NCI-H2029 treated with DMSO at 0.1 percent for 48 hours (cell line): ENCODE measurements around the gene ATXN2.
"Not testable (repeated sequence)": the region's sequence is repeated elsewhere in the genome, so short reads cannot be mapped to it uniquely, and the experiment has no call there.

Experiments
- DNase-seq: peaks from one replicate; lab custom pipeline; 2025; lab: John Stamatoyannopoulos, UW

Gene ATXN2

DNA sequence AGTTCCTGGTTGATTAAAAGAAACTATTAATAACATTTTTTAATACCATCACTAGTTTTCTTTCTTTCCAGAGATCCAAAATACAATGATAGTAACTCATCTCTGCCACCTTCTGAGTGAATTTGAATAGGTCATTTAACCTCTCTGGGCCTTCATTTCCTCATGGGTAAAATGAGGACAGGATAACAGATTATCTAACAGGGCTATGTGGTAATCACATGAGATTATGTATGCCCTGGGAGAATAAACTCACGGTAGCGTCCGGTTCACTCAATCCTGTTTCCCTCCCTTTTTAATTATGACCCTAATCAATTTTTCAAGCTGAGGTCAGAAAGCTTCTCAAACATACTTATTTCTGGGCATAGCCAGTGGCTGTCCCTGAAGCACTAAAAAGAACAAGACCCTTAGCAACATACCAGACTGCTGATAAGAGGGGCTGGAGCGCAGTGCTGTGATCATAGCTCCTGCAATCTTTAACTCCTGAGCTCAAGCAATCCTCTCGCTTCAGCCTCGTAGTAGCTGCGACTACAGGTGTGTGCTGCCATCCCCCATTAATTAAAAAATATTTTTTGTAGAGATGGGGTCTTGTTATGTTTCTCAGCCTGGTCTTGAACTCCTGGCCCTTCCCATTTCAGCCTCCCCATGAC lies 24.2 kb downstream of the ATXN2 start:
- DNase-seq, result no peak

DNA sequence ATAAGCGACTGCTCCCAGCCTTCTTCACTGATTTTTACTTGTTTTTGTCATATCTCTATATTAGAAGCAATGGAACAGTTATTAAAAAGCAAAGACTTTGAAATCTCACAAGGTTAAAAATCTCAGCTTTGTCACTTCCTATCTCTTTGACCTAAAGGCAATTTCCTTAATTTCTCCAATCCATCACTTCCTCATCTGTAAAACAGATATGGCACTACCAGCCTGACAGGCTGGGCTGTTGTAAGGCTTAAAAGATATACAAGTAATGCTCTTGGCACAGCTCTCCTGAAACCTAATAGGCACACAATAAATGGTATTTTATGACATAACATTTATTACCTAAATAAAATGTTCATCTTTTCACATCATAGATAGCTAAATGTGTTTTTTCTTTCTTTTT lies 25.6 kb downstream of the ATXN2 start:
- DNase-seq, result no peak

DNA sequence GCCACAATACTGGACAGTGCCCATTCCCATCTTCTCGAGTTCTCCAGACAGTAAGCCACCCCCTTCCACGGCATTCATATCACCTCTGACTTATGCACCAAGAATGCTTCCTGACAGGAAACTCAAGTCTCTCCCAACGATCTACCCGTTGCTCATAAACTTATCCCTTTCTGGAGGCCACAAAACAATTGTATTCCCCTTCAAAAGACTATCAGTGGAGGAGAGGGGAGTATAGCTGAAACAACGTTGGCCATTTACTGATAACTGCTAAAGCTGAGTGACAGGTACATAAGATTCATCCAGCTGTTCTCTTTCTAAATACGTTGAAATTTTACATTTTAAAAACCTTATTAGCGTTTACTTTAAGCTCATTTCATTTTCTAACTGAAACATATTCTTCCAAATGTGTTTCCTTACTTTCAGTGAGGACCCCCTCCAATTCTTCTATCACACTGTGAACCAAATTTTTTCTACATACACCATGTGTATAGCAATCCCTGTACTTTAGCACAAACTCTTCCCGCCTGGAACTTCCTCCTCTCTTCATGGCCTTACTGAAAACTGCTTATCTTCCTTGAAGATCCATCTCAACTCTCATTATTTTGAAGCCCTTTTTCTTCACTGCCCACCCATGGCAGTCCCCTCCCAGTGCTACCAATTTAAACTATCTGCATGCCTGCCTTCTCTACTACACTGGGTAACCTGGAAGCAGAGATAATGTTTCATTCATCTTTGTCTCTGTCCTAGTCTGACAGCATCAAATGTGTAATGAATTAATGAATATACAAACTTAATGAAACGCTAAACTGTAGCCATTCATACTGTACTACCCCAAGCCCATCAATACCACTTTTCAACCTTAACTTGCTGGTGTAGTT lies 28.8 kb downstream of the ATXN2 start:
- no peak for DNase-seq

DNA sequence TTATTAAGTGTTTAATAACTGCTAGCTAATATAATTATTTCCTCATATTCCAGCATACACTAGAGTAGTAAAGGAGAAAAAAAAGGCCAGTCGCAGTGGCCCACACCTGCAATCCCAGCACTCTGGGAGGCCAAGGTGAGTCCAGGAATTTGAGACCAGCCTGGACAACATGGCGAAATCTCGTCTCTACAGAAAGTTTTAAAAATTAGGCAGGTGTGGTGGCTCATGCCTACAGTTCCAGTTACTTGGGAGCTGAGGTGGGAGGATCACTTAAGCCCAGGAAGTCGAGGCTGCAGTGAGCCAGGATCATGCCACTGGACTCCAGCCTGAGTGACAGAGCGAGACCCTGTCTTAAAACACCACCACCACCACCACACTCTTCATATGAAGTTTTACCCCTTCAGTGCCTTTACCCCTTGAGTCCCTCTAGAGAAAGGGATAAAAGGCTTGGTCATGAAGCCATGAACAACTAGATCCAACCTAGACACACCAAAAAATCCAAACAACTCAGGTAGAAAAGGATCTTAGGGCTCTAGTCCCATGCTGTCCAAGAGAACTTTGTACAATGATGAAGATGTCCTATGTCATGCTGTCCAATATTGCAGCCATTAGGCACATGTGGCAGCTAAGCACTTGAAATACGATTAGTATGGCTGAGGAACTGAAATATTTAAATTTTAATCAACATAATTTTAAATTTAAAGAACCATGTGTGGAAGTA lies 29.6 kb downstream of the ATXN2 start:
- DNase-seq, result no peak

DNA sequence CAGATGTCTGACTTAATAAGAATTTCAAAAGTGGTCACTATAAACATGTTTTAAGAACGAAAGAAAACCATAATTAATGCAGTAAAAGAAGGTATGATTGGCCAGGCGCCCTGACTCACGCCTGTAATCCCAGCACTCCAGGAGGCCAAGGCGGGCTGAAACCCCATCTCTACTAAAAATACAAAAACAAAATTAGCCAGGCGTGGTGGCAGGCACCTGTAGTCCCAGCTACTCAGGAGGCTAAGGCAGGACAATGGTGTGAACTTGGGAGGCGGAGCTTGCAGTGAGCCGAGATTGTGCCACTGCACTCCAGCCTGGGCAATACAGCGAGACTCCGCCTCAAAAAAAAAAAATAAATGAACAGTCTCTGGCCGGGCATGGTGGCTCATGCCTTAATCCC lies 38.3 kb downstream of the ATXN2 start:
- not testable (repeated sequence) for DNase-seq

DNA sequence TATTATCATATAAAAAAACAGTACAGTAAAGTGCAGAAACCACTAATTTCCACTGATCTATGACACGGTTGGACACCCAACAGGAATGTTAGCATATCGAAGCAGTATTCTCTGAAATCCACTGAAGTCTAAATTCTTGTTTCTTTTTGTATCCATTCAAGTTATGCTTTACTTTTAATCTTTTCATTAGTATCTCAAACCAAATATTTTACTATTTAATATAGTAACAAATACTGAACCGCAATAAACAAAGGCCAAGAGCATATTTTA lies 41.1 kb downstream of the ATXN2 start:
- DNase-seq, result no peak

DNA sequence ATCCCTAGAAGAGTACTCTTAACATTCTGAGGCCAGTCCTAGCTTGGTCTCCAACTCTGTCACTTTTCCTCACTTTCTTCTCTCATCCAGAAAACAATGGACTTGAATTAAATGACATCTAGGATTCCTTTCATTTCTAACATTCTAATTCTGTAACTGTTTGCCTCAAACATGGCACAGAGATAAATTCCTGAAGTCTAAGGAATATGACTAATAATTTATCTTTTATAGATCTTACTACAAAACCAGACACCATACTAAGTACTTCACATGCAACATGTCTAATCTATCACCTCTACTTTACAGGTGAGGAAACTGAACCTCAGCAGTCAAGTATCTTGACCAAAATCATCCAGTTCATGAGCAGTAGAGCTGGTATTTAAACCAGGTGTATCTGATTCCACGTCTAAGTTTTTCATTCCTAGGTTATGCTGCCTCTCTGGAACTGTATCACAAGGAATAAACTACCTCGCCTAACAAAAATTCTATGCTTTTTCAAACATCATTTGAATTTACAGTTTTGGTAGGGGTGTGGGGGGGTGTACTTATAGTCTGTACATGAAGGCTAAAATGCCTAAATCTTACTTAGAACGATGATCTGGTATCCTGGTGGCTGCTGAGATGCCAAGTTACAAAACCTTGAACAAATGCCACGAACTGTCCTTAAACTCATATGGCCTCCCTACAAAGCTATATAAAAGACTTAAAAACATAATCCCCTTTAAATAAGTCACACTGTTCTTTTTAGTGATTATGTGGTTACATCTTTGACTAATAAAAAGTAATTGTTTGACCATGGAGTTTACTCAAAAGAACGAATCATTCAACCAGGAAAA lies 41.6 kb downstream of the ATXN2 start:
- no peak for DNase-seq

DNA sequence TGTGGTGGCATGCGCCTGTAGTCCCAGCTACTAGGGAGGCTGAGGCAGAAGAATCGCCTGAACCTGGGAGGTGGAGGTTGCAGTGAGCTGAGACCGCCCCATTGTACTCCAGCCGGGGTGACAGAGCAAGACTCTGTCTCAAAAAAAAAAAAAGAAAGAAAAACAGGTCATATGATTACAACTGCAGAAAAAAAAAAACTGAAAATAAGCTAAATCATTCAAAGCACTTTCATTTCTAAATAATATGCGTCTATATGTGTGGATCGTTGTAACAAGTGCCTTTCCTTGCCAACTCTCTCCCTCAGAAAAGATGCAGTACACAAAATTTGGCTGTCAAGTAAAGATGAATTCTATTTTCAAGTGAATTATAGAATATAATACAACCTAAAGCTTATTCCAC lies 42.4 kb downstream of the ATXN2 start:
- DNase-seq, result no peak

DNA sequence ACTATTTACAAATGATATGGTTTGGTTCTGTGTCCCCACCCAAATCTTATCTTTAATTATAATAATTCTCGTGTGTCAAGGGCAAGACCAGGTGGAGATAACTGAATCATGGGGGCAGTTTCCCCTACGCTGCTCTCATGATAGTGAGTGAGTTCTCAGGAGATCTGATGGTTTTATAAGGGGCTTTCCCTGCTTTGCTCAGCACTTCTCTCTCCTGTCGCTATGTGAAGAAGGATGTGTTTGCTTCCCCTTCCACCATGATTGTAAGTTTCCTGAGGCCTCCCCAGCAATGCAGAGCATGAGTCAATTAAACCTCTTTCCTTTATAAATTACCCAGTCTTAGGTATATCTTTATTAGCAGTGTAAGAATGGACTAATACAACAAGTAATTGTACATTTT lies 43.8 kb downstream of the ATXN2 start:
- not testable (repeated sequence) for DNase-seq

DNA sequence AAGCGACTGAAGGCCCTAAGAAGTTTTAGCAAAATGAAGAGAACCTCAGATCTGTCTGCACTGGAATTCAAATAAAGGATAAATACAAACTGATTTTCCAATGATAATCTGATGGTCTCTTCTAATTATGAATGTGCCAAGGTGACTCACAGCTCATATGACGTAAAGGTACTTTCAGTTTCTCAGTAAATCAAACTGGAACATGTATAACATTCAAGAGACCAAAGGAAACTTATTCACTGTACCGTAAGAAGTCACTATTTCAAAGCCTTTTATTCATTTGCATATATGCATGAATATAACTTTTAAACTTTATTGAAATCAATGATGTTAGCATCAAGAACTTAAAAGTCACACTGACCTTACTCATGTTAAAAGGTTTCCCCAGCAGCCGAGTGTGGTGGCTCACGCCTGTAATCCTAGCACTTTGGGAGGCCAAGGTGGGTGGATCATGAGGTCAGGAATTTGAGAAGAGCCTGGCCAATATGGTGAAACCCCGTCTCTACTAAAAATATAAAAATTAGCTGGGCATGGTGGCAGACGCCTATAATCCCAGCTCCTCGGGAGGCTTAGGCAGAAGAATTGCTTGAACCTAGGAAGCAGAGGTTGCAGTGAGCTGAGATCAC lies 52.2 kb downstream of the ATXN2 start:
- no peak for DNase-seq

DNA sequence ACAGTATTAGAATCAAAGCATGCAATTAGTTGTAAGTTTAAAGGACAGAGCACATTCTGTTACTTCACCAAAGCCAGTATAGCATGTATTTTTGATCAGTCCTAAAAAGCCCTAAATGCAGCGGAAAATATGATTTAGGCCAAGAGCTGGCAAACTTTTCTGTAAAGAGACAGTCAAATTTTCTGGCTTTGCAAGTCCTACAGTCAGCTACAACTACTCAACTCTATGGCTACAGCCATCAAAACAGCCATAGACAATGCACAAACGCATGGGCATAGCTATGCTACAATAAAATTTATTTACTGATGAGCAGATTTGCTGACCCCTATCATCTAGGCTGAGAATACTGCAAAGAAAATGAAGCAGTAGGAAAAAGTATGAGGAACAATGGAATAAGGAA lies 52.9 kb downstream of the ATXN2 start:
- DNase-seq, result no peak

DNA sequence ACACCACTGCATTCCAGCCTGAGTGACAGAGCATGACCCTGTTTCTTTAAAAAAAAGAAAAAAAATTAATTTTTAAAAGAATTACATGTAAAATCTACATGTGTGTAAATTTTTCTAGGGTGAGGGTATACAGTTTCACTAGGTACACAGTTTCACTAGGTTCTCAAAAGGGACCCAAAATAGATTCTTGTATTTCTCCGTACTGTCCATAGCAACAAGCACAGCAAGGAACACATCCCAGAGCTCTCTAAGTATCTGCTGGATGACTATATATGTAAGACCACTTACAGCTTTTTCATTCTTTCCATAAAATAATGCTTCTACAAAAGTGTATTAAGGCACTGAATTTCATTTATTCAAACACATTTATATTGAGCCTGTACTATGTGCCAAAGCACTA lies 55.1 kb downstream of the ATXN2 start:
- no peak for DNase-seq

DNA sequence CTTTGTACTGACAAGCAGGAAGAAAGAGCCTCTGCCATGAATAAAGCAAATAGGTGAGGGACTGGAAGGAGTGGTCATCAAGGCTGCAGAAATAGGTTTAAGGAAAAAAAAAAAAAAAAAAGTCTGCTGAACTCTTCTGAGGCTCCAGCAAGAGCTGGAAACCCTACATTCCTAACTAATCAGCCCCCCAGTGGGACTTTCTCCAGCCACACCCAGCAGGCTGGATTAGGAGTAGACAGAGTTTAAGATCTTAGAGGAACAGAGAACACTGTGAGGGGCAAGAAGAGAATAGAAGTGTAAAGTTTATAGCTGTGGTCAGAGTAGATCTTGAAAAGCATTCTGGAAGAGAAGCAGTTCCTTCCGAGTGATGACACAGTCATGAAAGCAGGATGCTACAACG lies 66.4 kb downstream of the ATXN2 start:
- no peak for DNase-seq

DNA sequence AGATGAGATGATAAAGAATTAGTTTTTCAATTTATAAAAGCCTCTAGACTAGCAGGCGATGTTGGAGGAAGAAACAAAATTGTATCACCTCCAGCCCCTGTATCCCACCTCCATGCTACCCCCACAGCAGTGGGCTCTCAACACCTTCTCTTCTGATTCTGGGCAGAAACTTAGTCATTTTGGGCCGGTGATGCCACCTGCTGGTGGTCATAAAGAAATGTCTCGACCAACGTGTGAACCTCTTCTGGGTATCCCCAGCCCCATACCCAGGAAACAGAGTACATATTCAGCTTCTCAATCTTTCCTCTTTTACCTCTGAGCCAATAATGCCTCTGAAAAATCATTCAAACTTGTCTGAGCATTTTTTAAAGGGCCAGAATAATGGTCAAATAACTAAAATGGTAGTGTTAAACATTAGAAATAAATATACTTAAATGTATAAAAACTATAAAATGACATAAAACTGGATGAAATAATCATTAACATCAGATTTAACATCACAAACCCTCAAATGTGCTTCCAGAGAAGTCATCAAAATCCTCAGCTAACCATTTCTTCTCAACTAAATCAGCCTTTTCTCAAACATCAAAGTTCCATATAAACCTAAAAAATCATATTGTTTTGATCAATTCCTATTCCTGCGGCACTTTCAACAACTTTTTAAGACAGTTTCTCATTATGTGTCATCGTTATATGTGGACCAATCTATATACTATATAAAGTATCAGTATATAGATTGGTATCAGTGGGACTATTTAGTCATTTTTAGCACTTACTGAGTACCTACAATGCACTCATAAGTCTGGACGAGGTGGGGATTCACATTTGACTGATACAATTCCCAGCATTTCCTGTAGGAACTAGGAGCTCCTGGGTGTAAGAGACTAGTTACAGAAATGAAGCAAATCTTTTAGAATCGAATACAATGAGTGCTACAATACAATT lies 69.4 kb downstream of the ATXN2 start:
- DNase-seq, result peak; percentile 36

DNA sequence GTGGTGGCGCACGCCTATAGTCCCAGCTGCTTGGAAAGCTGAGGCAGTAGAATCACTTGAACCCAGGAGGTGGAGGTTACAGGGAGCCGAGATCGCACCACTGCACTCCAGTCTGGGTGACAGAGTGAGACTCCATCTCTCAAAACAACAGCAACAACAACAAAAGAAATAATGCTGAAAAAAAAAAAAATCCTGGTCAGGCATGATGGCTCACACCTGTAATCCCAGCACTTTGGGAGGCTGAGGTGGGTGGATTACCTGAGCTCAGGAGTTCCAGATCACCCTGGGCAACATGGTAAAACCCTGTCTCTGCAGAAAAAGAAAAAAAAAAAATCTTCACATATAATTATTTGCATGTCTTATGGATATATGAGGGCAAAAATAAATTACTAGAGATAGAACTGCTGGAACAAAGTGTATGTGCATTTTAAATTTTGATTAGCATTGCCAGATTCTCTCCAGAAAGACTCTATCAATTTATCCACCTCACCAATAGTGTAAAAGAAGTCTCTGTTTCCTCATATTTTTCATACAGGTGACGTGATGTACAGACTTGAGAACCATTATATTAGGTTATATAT lies 75.4 kb downstream of the ATXN2 start:
- DNase-seq, result no peak

DNA sequence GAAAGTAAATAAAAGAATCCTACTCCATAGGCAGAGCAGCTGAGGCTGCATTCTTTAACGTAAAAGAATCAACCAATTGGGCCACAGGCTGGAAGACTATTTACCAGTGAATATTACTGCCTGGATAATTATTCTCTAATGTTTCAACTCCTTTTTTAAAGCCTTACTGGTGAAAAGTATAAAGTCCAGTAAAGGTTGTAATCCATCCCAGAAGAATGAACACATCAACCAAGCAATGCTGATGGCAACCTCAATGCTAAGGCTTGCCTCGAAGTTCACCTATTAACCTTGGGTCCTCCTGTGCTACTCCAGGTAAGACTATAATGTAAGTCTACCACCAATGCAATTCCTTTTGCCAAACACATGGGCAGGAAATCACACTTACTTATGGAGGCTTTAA lies 77.3 kb downstream of the ATXN2 start:
- DNase-seq, result no peak

DNA sequence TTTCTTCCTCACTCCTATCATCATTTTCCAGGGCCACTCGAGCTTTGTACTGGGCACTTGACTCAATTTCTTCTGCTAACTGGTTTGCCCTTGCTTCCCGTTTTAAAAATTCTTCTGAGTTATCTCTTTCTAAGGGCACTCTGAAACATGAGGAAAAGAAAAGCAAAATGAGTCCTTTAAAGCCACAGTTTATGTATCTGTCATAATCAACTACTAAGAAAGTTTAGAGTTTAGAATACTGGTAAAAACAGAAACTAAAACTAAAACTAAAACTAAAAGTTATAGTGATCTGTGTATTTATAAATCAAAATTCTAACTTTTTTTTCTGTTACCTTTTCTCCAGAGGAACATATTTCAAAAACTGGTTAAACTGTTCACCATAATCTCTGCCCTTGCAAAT lies 79.2 kb downstream of the ATXN2 start:
- DNase-seq, result no peak

DNA sequence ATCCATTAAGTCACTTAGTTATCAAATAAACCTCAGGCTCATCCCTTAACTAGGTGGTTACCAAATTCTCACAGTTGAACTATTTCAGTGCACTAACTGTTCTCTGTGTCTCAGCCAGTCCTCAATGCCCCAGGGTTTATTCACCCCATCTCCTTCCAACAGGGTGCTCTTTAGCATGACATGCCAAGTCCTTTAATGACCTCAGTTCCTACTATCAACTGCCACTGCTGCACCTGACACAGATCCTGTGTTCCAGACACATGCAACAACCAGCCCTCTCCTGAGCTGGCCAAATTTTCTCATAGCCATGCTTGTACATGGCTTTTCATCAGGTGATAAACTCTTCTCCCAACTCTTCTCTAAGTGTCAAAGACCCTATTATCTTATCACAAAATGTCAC lies 80.0 kb downstream of the ATXN2 start:
- no peak for DNase-seq

DNA sequence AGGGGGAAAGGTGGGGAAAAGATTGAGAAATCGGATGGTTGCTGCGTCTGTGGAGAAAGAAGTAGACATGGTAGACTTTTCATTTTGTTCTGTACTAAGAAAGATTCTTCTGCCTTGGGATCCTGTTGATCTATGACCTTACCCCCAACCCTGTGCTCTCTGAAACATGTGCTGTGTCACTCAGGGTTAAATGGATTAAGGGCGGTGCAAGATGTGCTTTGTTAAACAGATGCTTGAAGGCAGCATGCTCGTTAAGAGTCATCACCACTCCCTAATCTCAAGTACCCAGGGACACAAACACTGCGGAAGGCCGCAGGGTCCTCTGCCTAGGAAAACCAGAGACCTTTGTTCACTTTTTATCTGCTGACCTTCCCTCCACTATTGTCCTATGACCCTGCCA lies 91.4 kb downstream of the ATXN2 start:
- not testable (repeated sequence) for DNase-seq

DNA sequence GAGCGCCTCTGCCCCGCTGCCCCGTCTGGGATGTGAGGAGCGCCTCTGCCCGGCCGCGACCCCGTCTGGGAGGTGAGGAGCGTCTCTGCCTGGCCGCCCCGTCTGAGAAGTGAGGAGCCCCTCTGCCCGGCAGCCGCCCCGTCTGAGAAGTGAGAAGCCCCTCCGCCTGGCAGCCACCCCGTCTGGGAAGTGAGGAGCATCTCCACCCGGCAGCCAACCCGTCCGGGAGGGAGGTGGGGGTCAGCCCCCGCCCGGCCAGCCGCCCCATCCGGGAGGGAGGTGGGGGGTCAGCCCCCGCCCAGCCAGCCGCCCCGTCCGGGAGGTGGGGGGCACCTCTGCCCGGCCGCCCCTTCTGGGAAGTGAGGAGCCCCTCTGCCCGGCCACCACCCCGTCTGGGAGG lies 91.9 kb downstream of the ATXN2 start:
- not testable (repeated sequence) for DNase-seq
